HL-60 (cell line): ENCODE measurements around the gene HRH3.

Experiments used
- DNase-seq, 2 experiments: peaks; one replicate each; pipeline ENCODE4 v3.0.0-alpha.2; 2010 to 2020; ENCODE audit warnings: low read depth in 1 of 2, low spot score in 1 of 2
- H3K27ac ChIP-seq: fragments of 250-450 bp; sonication (Bioruptor Pico); replicated peaks from 2 replicates; pipeline ENCODE4 v1.5.1; 2020; ENCODE audit warnings: mild to moderate bottlenecking, moderate library complexity
- H3K27me3 ChIP-seq: fragments of 250-450 bp; sonication (Bioruptor Pico); 2 replicates; pipeline ENCODE4 v1.5.1; 2021; ENCODE audit warnings: mild to moderate bottlenecking, moderate library complexity; ENCODE audit not compliant: insufficient read depth, poor library complexity, severe bottlenecking
- H3K4me3 ChIP-seq: replicated peaks from 2 replicates; pipeline ENCODE4 v1.5.1; 2011; ENCODE audit warnings: mild to moderate bottlenecking, control low read depth, low read length; ENCODE audit not compliant: insufficient read depth
- CTCF ChIP-seq: IDR thresholded peaks from one replicate; pipeline ENCODE4 v1.5.1; 2011; ENCODE audit warnings: low read length, control low read depth, inconsistent platforms; ENCODE audit not compliant: insufficient read depth
- GABPA ChIP-seq: IDR thresholded peaks from 2 replicates; pipeline ENCODE4 v1.6.1; 2012; ENCODE audit warnings: low read depth
- POLR2AphosphoS5 ChIP-seq: IDR thresholded peaks from 2 replicates; pipeline ENCODE4 v1.6.1; 2012; ENCODE audit warnings: low read depth
- REST ChIP-seq: IDR thresholded peaks from 2 replicates; pipeline ENCODE4 v1.6.1; 2012; ENCODE audit warnings: low read depth; ENCODE audit not compliant: insufficient replicate concordance
- SPI1 ChIP-seq: IDR thresholded peaks from 2 replicates; pipeline ENCODE4 v1.6.1; 2012; ENCODE audit warnings: low read depth, mild to moderate bottlenecking, borderline replicate concordance

Gene HRH3

GRCh38 chr20:62208795-62209755 is 11.0 kb downstream of the HRH3 start:
- no peak for DNase-seq
- peaks cover 21% of the 10 kb centered on the region for H3K27me3 ChIP-seq
- TF ChIP-seq POLR2AphosphoS5 (no peak), REST (no peak), GABPA (no peak), CTCF (no peak), SPI1 (no peak)
- no peak overlapping the region for H3K4me3 ChIP-seq
- no peak overlapping the region for H3K27ac ChIP-seq

- TF ChIP-seq CTCF: no peak
- TF ChIP-seq POLR2AphosphoS5: no peak
- no peak for TF ChIP-seq REST
- no peak for TF ChIP-seq GABPA
- no peak for TF ChIP-seq SPI1
- DNase-seq: no peak
- Histone ChIP-seq H3K27ac (no peak overlapping the region), H3K4me3 (no peak overlapping the region), H3K27me3 (peaks cover 21% of the 10 kb centered on the region)
These were observed 11.8 kb downstream of the HRH3 start for GRCh38 chr20:62208061-62208794.

- H3K27ac ChIP-seq: no peak overlapping the region
- no peak overlapping the region for H3K4me3 ChIP-seq
- no peak for DNase-seq
- TF ChIP-seq GABPA: no peak
- no peak for TF ChIP-seq CTCF
- peaks cover 18% of the 10 kb centered on the region for H3K27me3 ChIP-seq
These were observed 13.7 kb downstream of the HRH3 start for GRCh38 chr20:62206388-62206775.
